NCI-H748 (cell line): ENCODE data around the gene P2RY6.

Source experiments
- DNase-seq: peaks from one replicate; lab custom pipeline; 2025; ENCODE audit not compliant: unreplicated experiment; lab: John Stamatoyannopoulos, UW

Gene P2RY6

DNA sequence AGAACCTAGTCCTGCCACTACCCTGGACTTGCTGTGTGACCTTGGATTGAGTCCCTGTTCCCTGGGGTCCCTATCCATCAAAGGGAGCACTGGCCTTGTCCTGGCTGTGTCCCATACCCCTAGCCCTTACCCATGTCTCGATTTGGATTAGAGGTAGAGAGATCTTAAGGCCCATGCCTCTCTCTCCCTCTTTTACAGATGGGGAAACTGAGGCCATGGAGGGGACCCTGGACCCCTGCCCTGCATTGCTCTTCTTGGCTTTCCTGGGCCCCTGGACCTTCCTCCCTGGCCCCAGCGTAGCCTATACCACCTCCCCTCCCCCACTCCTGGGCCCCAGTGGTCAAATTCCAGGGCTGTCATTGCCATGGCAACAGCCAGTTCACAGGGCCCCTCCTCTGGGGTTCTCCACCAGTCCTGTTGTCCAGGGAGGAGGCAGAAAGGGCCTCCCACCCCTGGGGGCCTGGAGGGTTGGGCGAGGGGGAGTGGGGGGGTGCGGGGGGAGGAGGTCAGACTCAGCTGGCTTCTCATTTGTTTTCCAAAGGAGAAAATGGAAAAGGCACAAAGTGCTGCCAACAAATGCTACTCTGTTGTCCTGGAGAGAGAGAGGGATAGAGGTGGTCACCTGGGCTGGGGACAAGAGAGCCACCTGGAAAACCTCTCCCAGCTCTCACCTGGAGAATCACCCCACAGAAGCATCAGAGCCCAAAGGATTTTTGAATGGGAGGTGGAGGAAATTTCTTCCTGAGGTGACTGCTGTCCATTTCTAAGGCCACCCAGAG, 59.2 kb downstream of the P2RY6 start:
- no peak for DNase-seq

DNA sequence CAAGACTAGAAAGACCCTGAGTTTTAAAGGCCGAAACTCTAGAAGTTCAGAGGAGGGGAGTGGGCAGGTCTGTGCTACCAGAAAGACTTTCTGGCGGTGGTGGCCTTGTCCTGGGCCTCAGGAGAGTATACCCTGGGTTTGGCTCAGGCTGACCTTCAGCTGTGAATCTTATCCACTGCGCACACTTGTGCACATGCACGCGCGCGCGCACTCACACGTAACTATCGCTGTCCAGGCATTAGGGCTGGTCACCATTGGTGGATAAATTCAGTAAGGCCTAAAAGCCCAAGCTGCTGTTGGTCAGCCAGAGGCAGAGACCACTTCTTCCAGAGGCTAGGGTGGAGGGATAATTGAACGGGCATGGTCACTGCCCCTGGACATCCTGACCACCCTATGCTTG, 61.0 kb downstream of the P2RY6 start:
- no peak for DNase-seq

DNA sequence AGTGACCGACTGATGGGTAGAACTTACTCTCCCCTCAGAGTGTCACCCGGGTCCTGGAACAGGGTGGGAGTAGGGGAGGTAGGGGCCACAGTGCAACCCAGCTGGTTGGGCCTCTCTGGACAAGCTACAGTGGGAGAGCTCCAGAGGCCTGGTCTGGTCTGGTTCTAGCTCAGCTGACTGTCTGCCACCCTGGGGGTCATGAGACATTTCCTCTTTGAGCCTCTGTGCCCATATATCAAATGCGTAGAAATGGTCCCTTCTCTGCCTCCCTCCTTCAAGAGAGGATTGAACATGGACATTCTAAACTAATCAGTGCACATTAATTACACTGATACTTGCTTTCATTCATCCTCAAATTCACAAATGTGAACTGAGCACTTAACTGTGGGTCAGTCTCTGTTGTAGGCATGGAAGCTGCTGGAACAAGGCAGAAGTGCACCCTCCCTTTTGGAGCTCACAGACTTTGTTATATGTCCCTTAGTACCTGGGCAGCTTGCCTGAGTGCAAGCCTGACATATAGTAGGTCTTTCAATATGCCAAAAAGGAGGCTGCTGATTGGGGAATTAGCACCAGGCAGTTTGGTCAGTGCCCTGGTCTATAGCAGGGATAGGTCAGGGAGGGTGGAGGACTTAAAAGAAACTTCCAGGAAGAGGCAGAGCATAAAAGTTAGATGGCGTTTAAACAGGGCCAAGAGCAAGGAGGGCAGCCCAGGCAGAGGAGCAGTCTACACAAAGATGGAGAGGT, 61.7 kb downstream of the P2RY6 start:
- DNase-seq = no peak

DNA sequence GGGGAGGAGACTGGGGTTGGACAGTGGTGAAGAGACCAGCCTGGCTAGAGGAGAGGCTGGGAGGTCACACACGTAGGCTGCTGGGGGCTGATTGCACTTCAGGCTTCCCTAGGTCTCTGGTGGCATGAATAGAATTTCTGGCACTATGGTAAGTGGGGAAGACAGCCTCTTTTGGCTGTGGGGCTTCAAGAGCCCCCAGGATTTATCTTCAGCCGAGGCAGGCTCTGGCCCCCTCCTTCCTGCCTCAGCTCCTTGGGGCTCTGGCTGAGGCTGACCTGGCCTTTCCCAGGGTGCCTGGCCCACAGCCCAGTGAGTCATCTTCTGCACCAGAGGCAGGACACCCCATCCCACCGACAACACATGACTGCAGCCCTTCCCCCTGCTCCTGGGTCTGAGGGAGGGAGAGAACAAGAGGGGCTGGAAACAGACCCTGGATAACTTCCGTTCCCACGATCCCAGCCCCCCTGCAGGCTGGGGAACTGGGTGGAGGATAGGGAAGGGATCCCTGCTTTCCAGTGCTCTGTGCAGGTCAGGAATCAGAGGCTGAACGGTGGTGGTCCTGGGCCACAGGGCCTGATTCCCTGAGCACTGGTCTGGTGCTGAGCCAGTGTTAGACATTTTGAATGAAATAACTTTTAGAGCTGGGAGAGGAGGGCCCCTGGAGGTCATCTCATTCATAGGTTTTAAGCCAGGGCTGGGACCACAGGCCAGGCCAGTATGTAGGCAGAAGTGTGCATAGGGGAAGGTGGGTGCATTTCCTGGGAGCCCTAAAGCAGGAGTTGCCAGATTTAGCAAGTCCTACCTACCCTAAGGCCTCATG, 62.5 kb downstream of the P2RY6 start:
- DNase-seq = no peak

DNA sequence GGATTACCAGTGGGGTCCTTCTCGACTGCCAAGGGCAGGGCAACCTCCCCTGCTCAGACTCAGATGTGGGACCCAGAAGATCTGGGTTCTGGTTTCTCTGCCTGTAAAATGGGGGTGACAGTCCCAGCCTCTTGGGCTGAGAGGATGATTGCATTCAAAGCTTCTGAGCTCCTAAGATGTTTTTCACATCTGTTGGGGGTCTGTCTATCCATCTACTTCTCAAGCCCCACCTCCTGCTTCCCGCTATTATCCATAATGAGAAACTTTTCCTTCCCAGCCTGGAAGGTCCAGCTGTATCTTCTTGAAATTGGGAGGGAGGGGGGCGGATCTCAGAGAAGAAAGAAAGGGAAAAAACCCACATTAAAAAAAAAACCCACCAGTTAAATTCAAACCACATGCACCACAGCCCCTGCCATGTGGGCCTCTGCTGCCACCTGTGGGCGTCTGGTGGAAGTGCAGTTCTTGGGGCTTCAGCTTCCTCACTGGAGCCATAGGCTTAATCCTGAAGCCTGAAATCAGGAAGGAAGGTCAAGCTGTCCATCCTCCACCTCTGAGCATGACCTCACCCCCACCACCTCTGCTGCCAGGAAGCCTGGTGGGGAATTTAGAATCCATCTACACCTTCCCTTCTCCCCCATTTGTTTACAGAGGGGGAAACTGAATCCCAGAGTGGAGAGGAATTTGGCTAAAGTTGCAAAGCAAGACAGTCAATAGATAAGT, 63.2 kb downstream of the P2RY6 start:
- DNase-seq = peak; percentile 62

DNA sequence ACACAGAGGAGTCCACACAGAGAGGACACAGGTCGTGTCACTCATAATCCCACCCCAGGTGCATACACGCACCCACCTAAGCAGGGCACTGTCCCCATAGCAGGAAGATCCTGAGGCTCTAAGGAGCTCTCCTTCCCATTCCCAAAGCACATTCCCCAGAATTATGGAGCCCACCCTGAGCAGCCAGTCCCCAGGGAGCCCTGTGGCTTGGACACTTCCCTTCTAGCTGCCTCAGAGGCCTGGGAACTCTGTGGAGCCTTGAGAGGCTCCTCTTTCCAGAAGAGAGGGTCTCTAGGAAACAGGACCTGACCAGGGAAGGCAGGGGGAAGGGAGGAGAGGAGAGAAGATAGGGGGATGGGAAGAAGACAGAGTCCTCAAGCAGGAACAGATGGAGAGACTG, 65.7 kb downstream of the P2RY6 start:
- DNase-seq = no peak

DNA sequence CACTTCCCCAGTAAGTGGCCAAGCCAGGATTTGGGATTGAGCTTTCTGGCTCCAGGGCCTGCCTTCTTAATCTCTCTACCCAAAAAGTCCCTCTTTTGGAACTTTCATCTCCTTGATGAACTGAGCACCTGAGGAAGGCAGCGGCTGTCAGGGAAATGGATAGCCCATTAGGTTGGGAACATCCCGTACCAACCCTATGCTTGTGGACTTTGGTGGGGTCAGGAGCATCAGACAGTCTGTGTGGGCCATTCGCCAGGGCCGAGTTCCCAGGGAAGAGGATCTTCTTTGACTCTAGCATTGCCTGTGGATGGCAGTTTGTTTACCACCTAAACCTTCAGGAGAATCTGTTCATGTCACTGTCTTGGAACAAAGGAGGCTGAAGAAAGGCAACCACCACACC, 66.1 kb downstream of the P2RY6 start:
- no peak for DNase-seq

DNA sequence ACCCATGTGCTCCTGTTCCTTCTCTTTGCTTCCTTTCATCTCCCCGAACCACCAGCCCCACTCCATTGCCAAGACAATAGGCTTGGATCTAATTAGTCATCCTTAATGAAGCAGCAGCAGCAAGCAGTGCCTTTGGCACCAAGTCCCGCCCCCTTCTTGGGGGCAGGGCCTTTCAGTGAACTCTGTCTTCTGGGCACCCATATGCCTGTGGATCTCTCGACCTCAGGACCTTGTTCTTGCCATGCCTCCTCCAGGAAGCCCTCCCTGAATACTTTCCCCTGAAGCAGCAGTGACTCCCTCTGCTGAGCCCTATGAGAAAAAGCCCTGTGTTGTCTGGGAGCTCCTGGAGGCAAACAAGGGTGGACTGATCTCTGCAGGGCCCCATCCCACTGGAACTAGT, 68.0 kb downstream of the P2RY6 start:
- no peak for DNase-seq

DNA sequence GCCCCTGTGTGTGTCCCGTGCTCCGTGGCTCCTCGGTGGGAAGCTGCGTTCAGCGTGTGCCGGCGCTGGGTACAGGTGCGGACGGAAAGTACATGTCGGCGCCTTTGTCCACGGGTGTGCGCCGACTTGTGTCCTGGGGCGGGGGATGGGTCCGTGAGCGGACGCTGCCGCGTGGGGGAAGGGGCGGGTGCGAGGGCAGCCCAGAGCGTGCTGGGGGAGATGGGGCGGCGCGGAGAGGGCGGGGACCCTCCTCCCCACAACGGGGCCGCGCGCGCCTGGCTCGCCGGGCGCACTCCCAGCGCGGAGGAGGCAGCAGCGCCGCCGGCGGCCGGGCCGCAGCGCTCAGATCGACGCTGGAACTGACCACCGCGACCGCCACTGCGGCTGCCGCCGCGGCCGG, 70.5 kb downstream of the P2RY6 start:
- DNase-seq = peak; percentile 76

DNA sequence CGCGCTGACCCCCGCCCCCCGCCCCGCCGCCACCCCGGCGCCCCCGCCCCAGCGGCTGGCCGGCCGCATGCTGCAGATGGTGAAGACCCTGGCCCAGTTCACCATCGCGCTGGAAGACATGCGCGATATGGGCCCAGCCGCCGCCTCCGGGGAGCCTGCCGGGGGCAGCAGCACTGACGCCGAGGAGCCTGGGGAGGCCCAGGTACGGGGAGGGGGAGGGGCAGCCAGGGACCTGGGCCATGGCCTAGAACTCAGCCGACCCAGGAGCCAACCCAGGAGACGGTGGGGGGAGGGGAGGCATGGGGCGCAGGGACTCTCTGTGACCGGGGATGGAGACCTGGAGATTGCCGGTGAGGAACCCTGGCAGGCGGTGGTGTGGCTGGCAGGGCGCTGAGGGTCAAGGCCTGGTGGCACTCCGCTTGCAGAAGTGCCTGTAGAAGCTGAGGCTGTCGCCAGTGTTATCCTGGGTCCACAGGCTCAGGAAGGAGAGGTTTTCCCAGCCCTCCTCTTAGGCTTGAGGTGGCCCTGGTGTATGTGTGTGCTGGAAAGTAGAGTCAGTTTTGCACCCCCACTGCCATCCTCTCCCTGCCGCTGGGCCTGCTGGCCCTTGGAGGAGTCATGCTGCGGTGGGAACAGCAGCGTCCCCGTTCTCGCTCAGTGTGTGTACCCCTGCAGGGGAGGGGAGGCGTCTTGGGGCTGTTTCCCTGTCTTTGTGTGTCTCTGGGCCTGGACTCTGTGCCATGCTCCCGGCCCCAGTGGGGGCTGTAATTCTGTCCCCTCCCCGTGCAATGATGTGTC, 71.1 kb downstream of the P2RY6 start:
- DNase-seq = peak; percentile 42

DNA sequence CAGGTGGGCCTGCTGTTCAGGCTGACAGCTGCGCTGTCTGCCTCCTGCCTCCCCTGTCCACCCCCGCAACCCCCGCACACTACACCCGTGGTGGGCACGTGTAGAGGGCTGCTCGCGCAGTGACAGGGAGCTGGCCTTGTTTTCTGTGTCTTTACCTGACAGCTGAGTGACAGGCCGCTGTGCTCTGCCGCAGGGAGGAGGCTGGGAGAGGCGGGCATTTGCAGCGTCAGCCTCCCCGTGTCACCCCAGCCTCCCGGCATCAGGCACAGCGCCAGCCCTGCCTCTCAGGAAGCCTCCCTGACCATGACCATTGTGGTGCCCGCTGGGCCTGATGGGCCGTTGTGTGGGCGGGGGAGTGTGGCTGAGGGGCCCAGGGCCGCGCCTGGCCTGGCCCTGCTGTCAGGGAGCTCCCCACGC, 72.1 kb downstream of the P2RY6 start:
- peak; percentile 12 for DNase-seq

DNA sequence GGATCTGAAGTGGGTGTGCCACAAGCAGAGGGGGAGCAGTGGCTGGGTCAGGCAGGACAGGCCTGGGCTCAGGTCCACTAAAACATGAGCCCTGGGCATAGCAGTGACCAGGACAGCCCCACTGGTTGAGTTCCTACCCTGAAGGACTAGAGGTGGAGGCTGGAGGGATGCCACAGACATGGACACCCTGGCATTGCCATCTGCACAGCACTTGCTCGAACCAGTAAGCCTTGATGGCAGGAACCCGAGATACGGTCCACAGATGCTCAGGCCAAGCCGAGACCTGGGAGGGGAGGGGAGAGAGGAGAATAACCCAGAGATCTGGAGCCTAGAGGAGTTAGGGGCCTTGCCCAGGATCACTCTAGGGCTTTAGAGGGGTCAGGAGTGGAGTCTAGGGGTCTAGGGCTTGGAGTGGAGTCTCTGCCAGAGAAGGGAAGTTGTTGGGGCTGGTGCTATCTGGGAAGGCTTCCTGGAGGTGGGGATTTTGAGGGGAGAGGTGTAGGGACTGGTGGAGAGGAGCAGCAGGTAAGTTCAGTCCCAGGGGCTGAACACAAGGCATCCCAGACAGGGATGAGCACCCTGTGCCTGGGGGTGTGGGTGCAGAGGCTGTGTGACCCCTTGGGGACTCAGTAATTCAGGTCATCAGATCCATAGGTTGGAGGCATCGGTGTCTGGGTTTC, 73.5 kb downstream of the P2RY6 start:
- DNase-seq = no peak

DNA sequence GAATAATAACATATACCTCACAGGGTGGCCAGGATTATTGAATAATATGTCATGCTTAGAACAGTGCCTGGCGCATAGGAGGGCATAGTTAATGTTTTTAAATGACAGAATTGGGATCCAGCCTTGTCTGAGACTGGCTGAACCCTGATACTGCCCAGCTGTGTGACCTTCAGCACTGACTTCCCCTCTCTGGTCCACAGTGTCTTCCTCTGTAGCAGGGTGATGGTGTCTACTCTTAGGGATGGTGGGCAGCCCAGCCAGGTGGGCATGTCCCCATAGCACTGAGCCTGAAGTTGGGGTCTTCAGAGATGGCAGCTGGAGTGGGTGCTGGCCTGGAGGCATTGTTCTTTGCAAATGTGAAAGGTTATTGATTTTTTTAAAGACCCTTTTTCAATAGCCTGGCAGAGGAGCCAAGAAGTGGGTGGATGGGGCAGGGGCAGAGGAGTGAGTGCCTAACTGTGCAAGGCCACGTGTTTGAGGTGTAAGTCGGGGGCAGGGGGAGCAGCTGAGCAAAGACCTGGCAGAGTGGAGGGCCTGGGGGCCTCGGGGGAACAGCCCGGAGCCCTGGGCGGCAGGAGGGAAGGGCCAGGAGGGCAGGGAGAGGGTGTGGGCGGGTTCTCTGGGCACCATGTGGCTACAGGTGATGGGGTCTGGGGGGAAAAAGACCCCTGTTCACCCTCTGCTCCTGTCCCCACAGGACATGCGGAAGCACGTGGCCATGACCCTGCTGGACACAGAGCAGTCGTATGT, 74.2 kb downstream of the P2RY6 start:
- no peak for DNase-seq

DNA sequence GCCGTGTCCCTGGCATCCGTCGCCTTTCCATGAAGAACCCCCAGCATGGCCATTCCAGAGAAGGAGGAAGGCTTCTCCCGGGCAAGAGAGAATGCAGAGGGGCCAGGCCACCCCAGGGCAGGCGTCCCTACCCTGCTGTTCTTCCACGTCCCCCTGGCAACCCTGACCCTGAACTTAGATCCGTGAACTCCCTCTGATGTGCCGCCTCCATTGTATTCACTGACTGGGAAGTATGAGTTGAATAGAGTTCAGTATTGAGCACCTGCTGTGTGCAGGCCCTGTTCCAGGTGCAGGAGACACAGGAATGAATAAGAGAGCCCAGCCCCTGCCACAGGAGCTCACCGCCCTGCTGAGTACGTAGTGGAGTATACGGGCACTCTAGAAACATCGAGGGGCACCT, 74.9 kb downstream of the P2RY6 start:
- no peak for DNase-seq
